CD4-positive, alpha-beta memory T cell (primary cell): Measurements from ENCODE around the gene PSPN. TPM values are rescaled to one million over a fixed set of nuclear protein-coding genes. Genes with fewer than 3 reads are reported as not detected.
A peak's percentile ranks its signal among the peaks of the same experiment; 100 is the strongest.

ENCODE experiments used
- CTCF ChIA-PET: fragments of 350-600 bp; sonication (Branson Sonifier 250); formaldehyde crosslinking; loops from one replicate; lab custom pipeline; 2021; ENCODE audit warnings: inconsistent platforms; ENCODE audit not compliant: partially characterized antibody; lab: Charles Lee
- POLR2A ChIA-PET: fragments of 350-600 bp; sonication (Branson Sonifier 250); formaldehyde crosslinking; loops from one replicate; lab custom pipeline; 2021; ENCODE audit not compliant: partially characterized antibody; lab: Charles Lee
- DNase-seq, 5 donors: peaks; one replicate each; pipeline versions ENCODE4 v3.0.0 to v3.0.0-alpha.2; 2020 to 2022; ENCODE audit warnings: mixed read lengths in 1 of 5
- H3K27ac ChIP-seq: one replicate; pipeline ENCODE4 v1.7.0; 2013; ENCODE audit warnings: low read depth, low read length
- H3K27me3 ChIP-seq: 2 replicates; pipeline ENCODE4 v1.7.0; 2013; ENCODE audit warnings: mild to moderate bottlenecking, low read length, moderate library complexity; ENCODE audit not compliant: insufficient read depth
- H3K36me3 ChIP-seq: 2 replicates; pipeline ENCODE4 v1.7.0; 2013; ENCODE audit warnings: mild to moderate bottlenecking, low read length, moderate library complexity; ENCODE audit not compliant: insufficient read depth
- H3K4me1 ChIP-seq: 2 replicates; pipeline ENCODE4 v1.7.0; 2013; ENCODE audit warnings: mild to moderate bottlenecking, low read length, moderate library complexity; ENCODE audit not compliant: insufficient read depth
- H3K4me3 ChIP-seq, 2 donors: one replicate each; pipeline ENCODE4 v1.7.0; 2013; ENCODE audit warnings: low read length in 2 of 2, mild to moderate bottlenecking in 1 of 2
- H3K9me3 ChIP-seq, 2 donors: one replicate each; pipeline ENCODE4 v1.7.0; 2013; ENCODE audit warnings: low read length in 2 of 2, control low read depth in 1 of 2; ENCODE audit not compliant: control insufficient read depth in 1 of 2
- H3K27ac Mint-ChIP-seq, 7 donors: one replicate each; pipeline ENCODE4 v1.8.0; 2020 to 2021; ENCODE audit warnings: mixed read lengths in 7 of 7, mild to moderate bottlenecking in 6 of 7, inconsistent platforms in 3 of 7, moderate library complexity in 3 of 7
- H3K27me3 Mint-ChIP-seq, 2 donors: one replicate each; pipeline ENCODE4 v1.8.0; 2020 to 2021; ENCODE audit warnings: mixed read lengths in 2 of 2
- H3K36me3 Mint-ChIP-seq, 2 donors: one replicate each; pipeline ENCODE4 v1.8.0; 2020 to 2021; ENCODE audit warnings: mixed read lengths in 2 of 2, inconsistent platforms in 1 of 2, mild to moderate bottlenecking in 1 of 2
- H3K4me1 Mint-ChIP-seq, 4 donors: one replicate each; pipeline ENCODE4 v1.8.0; 2020 to 2021; ENCODE audit warnings: mixed read lengths in 4 of 4, mild to moderate bottlenecking in 1 of 4
- H3K4me3 Mint-ChIP-seq, 8 donors: one replicate each; pipeline ENCODE4 v1.8.0; 2020 to 2021; ENCODE audit warnings: mixed read lengths in 8 of 8, mild to moderate bottlenecking in 7 of 8, moderate library complexity in 6 of 8, inconsistent platforms in 3 of 8
- H3K9me3 Mint-ChIP-seq, 8 donors: one replicate each; pipeline ENCODE4 v1.8.0; 2020 to 2021; ENCODE audit warnings: mixed read lengths in 8 of 8, mild to moderate bottlenecking in 5 of 8, inconsistent platforms in 3 of 8, moderate library complexity in 1 of 8
- intact Hi-C: fragments of 100-400 bp; cut with micrococcal nuclease; formaldehyde crosslinking; loops from one replicate; pipeline ENCODE4 v1.15.1; 2023
- polyA plus RNA-seq, 2 donors: library from polyadenylated mRNA; unstranded; fragments of 300-500 nt; fragmentation: Illumina TruSeq; gene quantifications; one replicate each; pipeline ENCODE4 v1.2.3, GENCODE V29; 2021
- total RNA-seq, 2 experiments: library from RNA; stranded (reverse); gene quantifications; one replicate each; pipeline ENCODE4 v1.2.3, GENCODE V29; 2021

PSPN gene
- total and polyA plus RNA-seq, 4 experiments from 2014 or later, result 0.38 to 5.2 (median 2.6) TPM

GRCh38 chr19:6376512-6377190 is 918 bp upstream of the PSPN start:
- CTCF ChIA-PET, result no interaction called here
- Histone ChIP-seq H3K27ac (no peak overlapping the region), H3K27me3 (no peaks in the 10 kb centered on the region), H3K4me1 (peaks cover 15% of the 10 kb centered on the region), H3K9me3 (no peaks in the 10 kb centered on the region), H3K36me3 (peaks cover 21% of the 10 kb centered on the region), H3K4me3 (no peak overlapping the region)
- POLR2A ChIA-PET, result interaction anchor here (0.9 to 1.5 kb wide), 3 partner anchors 15 to 16 kb away, joined by 3 to 5 read pairs (median 5); partner anchors contain the start of genes CLPP and GTF2F1
- DNase-seq, result no peak
- Mint-ChIP-seq H3K36me3 (peaks cover 24 to 41% of the 10 kb centered on the region in 2 donors), H3K27ac (peak overlapping the region in 2 of 7 donors; percentile 18 to 29), H3K27me3 (no peaks in the 10 kb centered on the region), H3K4me1 (peaks cover 7 to 17% (median 12%) of the 10 kb centered on the region in 4 donors), H3K4me3 (peak overlapping the region in 1 of 8 donors; percentile 15), H3K9me3 (no peaks in the 10 kb centered on the region)
- intact Hi-C loops, result no loop called here

- H3K4me1 Mint-ChIP-seq, result peaks cover 8 to 24% (median 16%) of the 10 kb centered on the region in 4 donors
- Histone ChIP-seq H3K27me3 (no peaks in the 10 kb centered on the region), H3K4me3 (no peak overlapping the region), H3K27ac (no peak overlapping the region), H3K4me1 (peaks cover 15% of the 10 kb centered on the region), H3K36me3 (peaks cover 4% of the 10 kb centered on the region), H3K9me3 (no peaks in the 10 kb centered on the region)
- POLR2A ChIA-PET, result interaction anchor here (0.5 to 5.8 kb wide), 3 partner anchors 12 to 50 kb away, joined by 3 to 123 read pairs (median 3); partner anchors contain the start of genes CLPP and KHSRP
- intact Hi-C loops, result loop anchor here (5.0 kb wide), 1 partner anchor 93 kb away; no protein-coding TSS in a partner anchor
- H3K9me3 Mint-ChIP-seq, result no peaks in the 10 kb centered on the region
- no peak for DNase-seq
- peaks cover 8 to 27% of the 10 kb centered on the region in 2 donors for H3K36me3 Mint-ChIP-seq
- H3K4me3 Mint-ChIP-seq, result peak overlapping the region in 2 of 8 donors; percentile 20 to 23
- CTCF ChIA-PET, result no interaction called here
- H3K27me3 Mint-ChIP-seq, result no peaks in the 10 kb centered on the region
- no peak overlapping the region for H3K27ac Mint-ChIP-seq
These were observed 872 bp downstream of the PSPN start for GRCh38 chr19:6374711-6375410.

GRCh38 chr19:6374161-6374709 is 1.5 kb downstream of the PSPN start:
- Histone ChIP-seq H3K4me1 (peaks cover 15% of the 10 kb centered on the region), H3K4me3 (no peak overlapping the region), H3K9me3 (no peaks in the 10 kb centered on the region), H3K27me3 (no peaks in the 10 kb centered on the region), H3K36me3 (peaks cover 3% of the 10 kb centered on the region), H3K27ac (no peak overlapping the region)
- no peak for DNase-seq
- Mint-ChIP-seq H3K9me3 (no peaks in the 10 kb centered on the region), H3K27me3 (no peaks in the 10 kb centered on the region), H3K27ac (peak overlapping the region in 1 of 7 donors; percentile 97), H3K36me3 (peaks cover 1 to 28% of the 10 kb centered on the region in 2 donors), H3K4me3 (no peak overlapping the region), H3K4me1 (peaks cover 12 to 30% (median 20%) of the 10 kb centered on the region in 4 donors)
- ChIA-PET POLR2A (interaction anchor here (2.1 to 5.8 kb wide), 3 partner anchors 12 to 107 kb away, joined by 8 to 123 read pairs (median 24); partner anchors contain the start of genes CLPP, DENND1C and GTF2F1), CTCF (no interaction called here)
- intact Hi-C loops, result loop anchor here (5.0 kb wide), 1 partner anchor 92 kb away; no protein-coding TSS in a partner anchor

- H3K36me3 Mint-ChIP-seq, result peaks cover 3 to 30% of the 10 kb centered on the region in 2 donors
- intact Hi-C loops, result loop anchor here (1.0 to 5.0 kb wide), 8 partner anchors 12 to 469 kb away; partner anchors contain the start of genes CLPP, GTF2F1, RFX2 and TRIP10
These were observed 2.0 kb downstream of the PSPN start for GRCh38 chr19:6373813-6374108.

DNA sequence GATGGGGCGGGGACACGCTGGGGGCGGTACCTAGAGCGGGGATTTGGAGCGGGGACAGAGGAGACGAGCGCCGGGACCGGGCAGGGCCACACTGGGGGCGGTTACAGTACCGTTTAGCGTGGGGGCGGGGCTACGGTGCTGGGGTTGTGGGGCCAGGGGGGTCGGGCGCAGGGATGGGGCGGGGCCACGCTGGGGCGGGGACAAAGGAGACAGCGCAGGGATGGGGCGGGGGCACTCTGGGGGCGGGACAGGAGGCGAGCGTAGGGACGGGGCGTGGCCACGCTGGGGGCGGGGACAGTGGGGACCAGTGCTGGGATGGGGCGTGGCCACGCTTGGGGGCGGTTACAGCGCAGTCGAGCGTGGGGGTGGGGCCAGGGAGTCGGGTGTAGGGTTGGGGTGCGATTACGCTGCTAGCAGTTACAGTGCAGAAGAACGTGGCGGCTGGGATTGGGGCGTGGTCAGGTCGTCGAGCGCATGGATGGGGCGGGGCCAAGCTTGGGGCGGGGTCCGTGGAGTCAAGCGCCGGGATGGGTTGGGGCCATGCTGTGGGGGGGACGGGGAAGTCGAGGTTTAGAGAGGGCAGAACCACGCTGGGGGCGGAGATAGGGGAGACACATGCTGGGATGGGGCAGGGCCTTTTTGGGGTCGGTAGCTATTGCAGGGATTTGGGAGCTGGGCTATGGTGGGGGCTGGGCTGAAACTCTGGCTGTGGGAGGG is 2.5 kb downstream of the PSPN start:
- DNase-seq, result peak; percentile 94 to 98 (median 96)
- ChIA-PET CTCF (interaction anchor here (0.9 to 2.1 kb wide), 3 partner anchors 12 to 73 kb away, joined by 3 to 6 read pairs (median 3); partner anchors contain the start of gene CLPP), POLR2A (interaction anchor here (0.9 to 5.8 kb wide), 7 partner anchors 11 to 751 kb away, joined by 3 to 123 read pairs (median 8); partner anchors contain the start of genes CLPP, DENND1C, GPR108 and GTF2F1)
- peaks cover 11% of the 10 kb centered on the region for H3K36me3 ChIP-seq
- H3K4me3 ChIP-seq, result peak overlapping the region; percentile 66 to 90
- peak overlapping the region; percentile 90 to 97 (median 95) for H3K27ac Mint-ChIP-seq
- no peaks in the 10 kb centered on the region for H3K27me3 Mint-ChIP-seq
- H3K9me3 Mint-ChIP-seq, result no peaks in the 10 kb centered on the region
- H3K27ac ChIP-seq, result peak overlapping the region; percentile 92
- intact Hi-C loops, result loop anchor here (1.0 to 5.0 kb wide), 8 partner anchors 12 to 468 kb away; partner anchors contain the start of genes CLPP, GTF2F1, RFX2 and TRIP10
- no peaks in the 10 kb centered on the region for H3K27me3 ChIP-seq
- no peaks in the 10 kb centered on the region for H3K9me3 ChIP-seq
- peak overlapping the region; percentile 84 to 95 (median 92) for H3K4me3 Mint-ChIP-seq
- H3K4me1 Mint-ChIP-seq, result peaks cover 13 to 30% (median 20%) of the 10 kb centered on the region in 4 donors
- peaks cover 5 to 28% of the 10 kb centered on the region in 2 donors for H3K36me3 Mint-ChIP-seq
- H3K4me1 ChIP-seq, result peaks cover 15% of the 10 kb centered on the region

More at GRCh38 chr19:6373813-6374108, 2.0 kb downstream of the PSPN start:
- peaks cover 6% of the 10 kb centered on the region for H3K36me3 ChIP-seq
- peaks cover 15% of the 10 kb centered on the region for H3K4me1 ChIP-seq
- H3K27me3 ChIP-seq, result no peaks in the 10 kb centered on the region
- H3K27me3 Mint-ChIP-seq, result no peaks in the 10 kb centered on the region
- peak overlapping the region; percentile 31 for H3K27ac ChIP-seq
- peak overlapping the region; percentile 84 to 95 (median 92) for H3K4me3 Mint-ChIP-seq
- no peaks in the 10 kb centered on the region for H3K9me3 Mint-ChIP-seq
- H3K4me1 Mint-ChIP-seq, result peaks cover 13 to 30% (median 20%) of the 10 kb centered on the region in 4 donors
- peak overlapping the region; percentile 72 to 97 (median 93) for H3K27ac Mint-ChIP-seq
- POLR2A ChIA-PET, result interaction anchor here (2.1 to 5.8 kb wide), 3 partner anchors 11 to 108 kb away, joined by 8 to 123 read pairs (median 24); partner anchors contain the start of genes CLPP, DENND1C and GTF2F1
- DNase-seq, result no peak
- H3K9me3 ChIP-seq, result no peaks in the 10 kb centered on the region
- peak overlapping the region in 1 of 2 donors; percentile 51 for H3K4me3 ChIP-seq
- CTCF ChIA-PET, result no interaction called here

GRCh38 chr19:6372594-6373095 is 3.1 kb downstream of the PSPN start, which contains the start of gene ALKBH7:
TSS of gene ALKBH7 (plus strand) at chr19:6372794. CDS start at chr19:6372821, 27 bp downstream.
- Histone ChIP-seq H3K36me3 (peaks cover 17% of the 10 kb centered on the region), H3K4me3 (peak within 1 kb of the TSS; percentile 66 to 90), H3K27me3 (no peaks in the 10 kb centered on the region), H3K4me1 (peaks cover 15% of the 10 kb centered on the region), H3K9me3 (no peaks in the 10 kb centered on the region), H3K27ac (peak within 1 kb of the TSS; percentile 92)
- DNase-seq, result peak; percentile 97 to 99 (median 99)
- peak within 1 kb of the TSS; percentile 90 to 97 (median 95) for H3K27ac Mint-ChIP-seq
- CTCF ChIA-PET, result interaction anchor here (0.7 to 2.1 kb wide), 5 partner anchors 9 to 94 kb away, joined by 3 to 6 read pairs (median 3); partner anchors contain the start of gene CLPP
- H3K9me3 Mint-ChIP-seq, result no peaks in the 10 kb centered on the region
- no peaks in the 10 kb centered on the region for H3K27me3 Mint-ChIP-seq
- H3K4me1 Mint-ChIP-seq, result peaks cover 13 to 30% (median 20%) of the 10 kb centered on the region in 4 donors
- POLR2A ChIA-PET, result interaction anchor here (0.6 to 5.8 kb wide), 12 partner anchors 10 to 750 kb away, joined by 3 to 123 read pairs (median 4); partner anchors contain the start of genes CLPP, DENND1C, GPR108 and GTF2F1
- H3K36me3 Mint-ChIP-seq, result peaks cover 9 to 32% of the 10 kb centered on the region in 2 donors
- H3K4me3 Mint-ChIP-seq, result peak within 1 kb of the TSS; percentile 84 to 95 (median 92)
- intact Hi-C loops, result loop anchor here (1.0 to 5.0 kb wide), 8 partner anchors 11 to 468 kb away; partner anchors contain the start of genes CLPP, GTF2F1, RFX2 and TRIP10
